Heart right ventricle (tissue), 16 donors: ENCODE data around the gene BCL2L1. TPM values are rescaled to one million over a fixed set of nuclear protein-coding genes. Genes with fewer than 3 reads are reported as not detected.

ENCODE experiments used
- ATAC-seq, 8 donors: fragments of 200-7000 bp; cut with Tn5 transposase; one replicate each; pipeline ENCODE4 v1.9.1; 2020; ENCODE audit warnings: mild to moderate bottlenecking in 8 of 8, moderate library complexity in 8 of 8, moderate number of reproducible peaks in 1 of 8
- DNase-seq, 2 donors: peaks; one replicate each; pipeline ENCODE4 v3.0.0-alpha.2; 2020
- H3K27ac ChIP-seq, 10 donors: fragments of 200-600 bp; sonication (generic) in 2 of 10; one replicate each; pipeline versions ENCODE4 v1.5.0 to v1.8.0; 2020 to 2022; ENCODE audit warnings: mild to moderate bottlenecking in 3 of 10
- H3K27me3 ChIP-seq, 7 donors: fragments of 200-600 bp; one replicate each; pipeline ENCODE4 v1.8.0; 2021 to 2022; ENCODE audit warnings: mild to moderate bottlenecking in 2 of 7
- H3K36me3 ChIP-seq, 9 donors: fragments of 200-600 bp; sonication (generic) in 1 of 9; one replicate each; pipeline versions ENCODE4 v1.5.0 to v1.8.0; 2020 to 2022; ENCODE audit warnings: mild to moderate bottlenecking in 2 of 9
- H3K4me1 ChIP-seq, 9 donors: fragments of 200-600 bp; sonication (generic) in 1 of 9; one replicate each; pipeline versions ENCODE4 v1.5.0 to v1.8.0; 2020 to 2022; ENCODE audit warnings: mild to moderate bottlenecking in 4 of 9
- H3K4me3 ChIP-seq, 10 donors: fragments of 200-600 bp; sonication (generic) in 2 of 10; one replicate each; pipeline versions ENCODE4 v1.5.0 to v1.8.0; 2020 to 2022; ENCODE audit warnings: mild to moderate bottlenecking in 7 of 10, moderate library complexity in 2 of 10
- H3K9me3 ChIP-seq, 11 donors: fragments of 200-600 bp in 10 of 11; sonication (generic) in 2 of 11; one replicate each; pipeline versions ENCODE4 v1.5.0 to v1.8.0; 2013 to 2022; ENCODE audit warnings: mild to moderate bottlenecking in 2 of 11, control low read depth in 1 of 11, moderate library complexity in 1 of 11
- WGBS, 2 donors: extraction: QIAGEN DNeasy Blood & Tissue Kit; methylation state at CpG; one replicate each; pipeline ENCODE4 v1.1.7; 2013; ENCODE audit warnings: inconsistent platforms in 1 of 2; 5-methylcytosine and 5-hydroxymethylcytosine counted together
- intact Hi-C, 10 donors: fragments of 100-400 bp; cut with DNase I; formaldehyde crosslinking; loops; one replicate each; pipeline versions ENCODE4 v1.11.1 to v1.14.2; 2022
- polyA plus RNA-seq, 2 donors: library from polyadenylated mRNA; stranded (reverse); fragments of 200-250 nt; gene quantifications; one replicate each; pipeline ENCODE4 v1.2.3, GENCODE V29; 2013
- total RNA-seq, 10 donors: library from RNA; stranded (reverse); fragmentation: NEBNext Ultra II Directional in 3 of 10; extraction: Animal tissue kit (Norgen Biotek cat#: 25700) in 3 of 10; gene quantifications; one replicate each; pipeline versions ENCODE4 v1.2.1 to v1.2.4, GENCODE V29; 2021 to 2023
- TF ChIP-seq, protein P1 (sequence below), 9 donors: fragments of 200-600 bp; sonication (generic) in 2 of 9; IDR thresholded peaks; one replicate each; pipeline versions ENCODE4 v1.5.0 to v1.8.0; 2021 to 2022; ENCODE audit warnings: antibody characterized with exemption in 9 of 9, mild to moderate bottlenecking in 5 of 9, moderate library complexity in 1 of 9
- donor health status: Arrhythmogenic right ventricular cardiomyopathy.
- donor health status: ischemic (EF 13 %, LVEDD 7.1; RV severe dilation, severe dysfunction).
- donor health status: healthy with polysubstance abuse.
- donor health status: DM: no; HTN: yes; CAD: no.
- donor health status: DM: no; HTN: no; CAD: no.
- donor health status: ischemic (EF 25% LVEDD 6.9; RV normal size, moderate dysfunction).
- donor health status: ischemic (EF 25% LVEDD 5.7; RV mildly dilated, moderate dysfunction).
- donor health status: healthy.
- donor health status: DM: yes; HTN: yes; CAD: no.
- donor health status: Ischemic cardiomyopathy.
- donor health status: ischemic (EF 35%, LVEDD 5.7; RV mildly dilated, moderate dysfunction).
- donor health status: nonischemic (EF 11% LVEDD 7.7; RV severe dilation, severe dysfunction).
- donor health status: DM: yes; HTN: yes; CAD: no.
- donor health status: PGD.
- donor health status: ischemic (EF 29% LVEDD 5.4; RV normal size, mild dysfunction).
- donor health status: nonischemic (EF 23%, LVEDD 6.1; RV moderate dilation, normal function).

Gene BCL2L1
- total and polyA plus RNA-seq, 12 donors = 34.7 to 128 (median 45.9) TPM

GRCh38 chr20:31713312-31714273 is 9.1 kb downstream of the BCL2L1 start:
- H3K36me3 ChIP-seq = peaks cover 0 to 73% (median 0%) of the 10 kb centered on the region in 9 donors
- WGBS, 2 donors = 26 to 34% methylated on average over 9 of the region's 9 CpGs
- ATAC-seq = peak; percentile 60 to 85 (median 75)
- H3K9me3 ChIP-seq = no peaks in the 10 kb centered on the region
- H3K4me3 ChIP-seq = peak overlapping the region in 9 of 10 donors; percentile 10 to 43 (median 33)
- DNase-seq = peak; percentile 69 to 90
- intact Hi-C loops = loop anchor here in 7 of 10 donors (1.0 to 10.0 kb wide), 7 partner anchors 9 to 149 kb away; partner anchors contain the start of gene BCL2L1 (in 1 of the 7)
- TF ChIP-seq, protein P1, sequence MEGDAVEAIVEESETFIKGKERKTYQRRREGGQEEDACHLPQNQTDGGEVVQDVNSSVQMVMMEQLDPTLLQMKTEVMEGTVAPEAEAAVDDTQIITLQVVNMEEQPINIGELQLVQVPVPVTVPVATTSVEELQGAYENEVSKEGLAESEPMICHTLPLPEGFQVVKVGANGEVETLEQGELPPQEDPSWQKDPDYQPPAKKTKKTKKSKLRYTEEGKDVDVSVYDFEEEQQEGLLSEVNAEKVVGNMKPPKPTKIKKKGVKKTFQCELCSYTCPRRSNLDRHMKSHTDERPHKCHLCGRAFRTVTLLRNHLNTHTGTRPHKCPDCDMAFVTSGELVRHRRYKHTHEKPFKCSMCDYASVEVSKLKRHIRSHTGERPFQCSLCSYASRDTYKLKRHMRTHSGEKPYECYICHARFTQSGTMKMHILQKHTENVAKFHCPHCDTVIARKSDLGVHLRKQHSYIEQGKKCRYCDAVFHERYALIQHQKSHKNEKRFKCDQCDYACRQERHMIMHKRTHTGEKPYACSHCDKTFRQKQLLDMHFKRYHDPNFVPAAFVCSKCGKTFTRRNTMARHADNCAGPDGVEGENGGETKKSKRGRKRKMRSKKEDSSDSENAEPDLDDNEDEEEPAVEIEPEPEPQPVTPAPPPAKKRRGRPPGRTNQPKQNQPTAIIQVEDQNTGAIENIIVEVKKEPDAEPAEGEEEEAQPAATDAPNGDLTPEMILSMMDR (IDR thresholded peaks at IDR 0.05) = no peak
- peaks cover 36 to 100% (median 97%) of the 10 kb centered on the region in 9 donors for H3K4me1 ChIP-seq
- peak overlapping the region; percentile 88 to 100 (median 96) for H3K27ac ChIP-seq
- H3K27me3 ChIP-seq = no peaks in the 10 kb centered on the region

DNA sequence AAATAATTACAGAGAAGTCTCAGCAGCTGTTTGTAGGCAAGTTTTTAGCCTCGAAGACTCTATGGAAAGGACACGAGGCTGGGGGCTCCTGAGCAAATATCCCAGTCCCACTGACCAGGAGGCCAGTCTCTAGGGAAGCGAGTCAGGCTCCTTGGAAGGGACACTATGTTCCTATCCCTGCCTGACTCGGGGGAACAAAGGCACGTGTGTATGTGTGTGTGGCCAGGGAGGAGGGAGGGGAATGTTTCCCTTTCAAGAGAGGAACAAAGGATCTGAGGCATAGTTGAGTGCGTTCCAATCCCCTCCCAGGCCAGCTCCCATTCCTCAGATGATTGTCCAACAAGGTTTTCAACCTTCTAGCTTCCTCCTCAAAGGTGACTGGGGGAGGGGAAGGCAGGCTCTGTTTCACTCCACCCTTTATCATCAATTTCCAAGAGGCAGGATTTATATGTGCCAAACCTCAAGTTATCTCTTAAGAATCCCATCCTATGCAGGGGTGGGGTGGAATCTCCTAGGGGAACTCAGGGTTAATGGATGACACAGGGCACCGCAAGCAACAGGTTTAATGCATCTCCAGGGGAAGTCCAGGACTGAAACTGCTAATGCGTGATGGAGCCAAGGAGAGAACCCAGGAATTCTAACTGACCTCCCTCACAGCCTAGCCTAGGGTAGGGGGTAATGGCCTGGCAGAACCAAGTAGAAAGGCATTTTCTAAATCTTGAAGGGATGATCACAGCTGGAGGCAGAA is 9.9 kb downstream of the BCL2L1 start:
- Histone ChIP-seq H3K4me3 (peak overlapping the region in 9 of 10 donors; percentile 10 to 43 (median 33)), H3K9me3 (no peaks in the 10 kb centered on the region), H3K36me3 (peaks cover 0 to 74% (median 0%) of the 10 kb centered on the region in 9 donors), H3K4me1 (peaks cover 44 to 100% (median 97%) of the 10 kb centered on the region in 9 donors), H3K27me3 (no peaks in the 10 kb centered on the region), H3K27ac (peak overlapping the region; percentile 88 to 100 (median 96))
- peak; percentile 81 to 94 (median 90) for ATAC-seq
- TF ChIP-seq, protein P1 (IDR thresholded peaks at IDR 0.05) = no peak
- intact Hi-C loops = loop anchor here in 7 of 10 donors (1.0 to 10.0 kb wide), 9 partner anchors 10 to 148 kb away; partner anchors contain the start of gene BCL2L1 (in 1 of the 7)
- peak; percentile 66 to 91 for DNase-seq
- 7 to 8% methylated on average over 8 of the region's 8 CpGs for WGBS, 2 donors

DNA sequence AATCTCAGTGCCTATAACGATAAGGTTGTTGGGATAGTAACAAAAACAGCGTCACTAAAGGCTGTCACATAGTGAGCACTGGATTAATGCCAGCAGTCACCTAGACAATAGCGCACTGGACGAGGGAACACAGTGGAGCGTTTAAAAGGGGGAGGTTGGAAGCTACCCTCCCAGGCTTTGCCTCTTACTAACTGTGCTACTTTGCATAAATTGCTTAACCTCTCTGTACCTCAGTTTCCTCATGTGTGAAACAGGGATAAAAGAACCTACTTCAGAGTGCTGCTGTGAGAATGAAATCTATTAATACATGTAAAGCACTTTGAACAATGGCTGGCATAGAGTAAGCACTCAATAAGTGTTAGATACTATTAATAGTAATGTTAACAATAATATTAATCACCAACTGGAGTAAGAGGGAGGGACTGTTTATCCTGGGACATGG is 10.5 kb downstream of the BCL2L1 start:
- peak in 1 of 2 donors; percentile 81 for DNase-seq
- H3K9me3 ChIP-seq = no peaks in the 10 kb centered on the region
- TF ChIP-seq, protein P1 (IDR thresholded peaks at IDR 0.05) = no peak
- peak overlapping the region in 4 of 10 donors; percentile 33 to 43 (median 38) for H3K4me3 ChIP-seq
- H3K36me3 ChIP-seq = peaks cover 0 to 74% (median 4%) of the 10 kb centered on the region in 9 donors
- no peaks in the 10 kb centered on the region for H3K27me3 ChIP-seq
- H3K27ac ChIP-seq = peak overlapping the region; percentile 88 to 100 (median 96)
- 5 to 9% methylated on average over 5 of the region's 5 CpGs for WGBS, 2 donors
- peak; percentile 48 to 83 (median 70) for ATAC-seq
- H3K4me1 ChIP-seq = peaks cover 41 to 100% (median 95%) of the 10 kb centered on the region in 9 donors
- intact Hi-C loops = loop anchor here in 7 of 10 donors (1.0 to 10.0 kb wide), 7 partner anchors 11 to 147 kb away; no protein-coding TSS in a partner anchor
